Esophagus muscularis mucosa (tissue), 4 donors: ENCODE results near the gene GADL1. TPM values are rescaled to one million over a fixed set of nuclear protein-coding genes. Genes with fewer than 3 reads are reported as not detected.

Experiments used
- DNase-seq: peaks from one replicate; pipeline ENCODE4 v3.0.0-alpha.2; 2017; ENCODE audit errors: extremely low spot score
- H3K27ac ChIP-seq, 4 donors: fragments of 200-600 bp; sonication (generic); replicated peaks in 1 of 4; 1 replicate in 3 of 4; 2 replicates in 1 of 4; pipeline ENCODE4 v1.5.1; 2016 to 2019; ENCODE audit warnings: mild to moderate bottlenecking in 1 of 4
- H3K27me3 ChIP-seq, 4 donors: fragments of 200-600 bp; sonication (generic); one replicate each; pipeline versions ENCODE4 v1.5.1 to v1.6.0; 2016 to 2019
- H3K36me3 ChIP-seq, 4 donors: fragments of 200-600 bp; sonication (generic); one replicate each; pipeline ENCODE4 v1.5.1; 2016 to 2019
- H3K4me1 ChIP-seq, 4 donors: fragments of 200-600 bp; sonication (generic); one replicate each; pipeline ENCODE4 v1.5.1; 2016 to 2019
- H3K4me3 ChIP-seq, 4 donors: fragments of 200-600 bp; sonication (generic); 1 replicate in 2 of 4; 2 replicates in 2 of 4; pipeline ENCODE4 v1.5.1; 2016 to 2019; ENCODE audit warnings: mild to moderate bottlenecking in 4 of 4, moderate library complexity in 1 of 4
- H3K9me3 ChIP-seq, 4 donors: fragments of 200-600 bp; sonication (generic); 1 replicate in 3 of 4; 2 replicates in 1 of 4; pipeline ENCODE4 v1.5.1; 2016 to 2019
- EP300 ChIP-seq: sonication (generic); formaldehyde crosslinking; IDR thresholded peaks from one replicate; pipeline ENCODE4 v1.6.1; 2017; ENCODE audit warnings: antibody characterized with exemption
- POLR2A ChIP-seq: fragments of 450-650 bp; IDR thresholded peaks from one replicate; pipeline ENCODE4 v1.6.1; 2017; ENCODE audit warnings: antibody characterized with exemption, moderate library complexity, mild to moderate bottlenecking, low read depth
- POLR2AphosphoS5 ChIP-seq, 2 donors: sonication (generic); formaldehyde crosslinking; IDR thresholded peaks; one replicate each; pipeline ENCODE4 v1.6.1; 2017; ENCODE audit warnings: antibody characterized with exemption in 2 of 2
- WGBS: methylation state at CpG from one replicate; pipeline ENCODE4 v1.1.5; 2018; 5-methylcytosine and 5-hydroxymethylcytosine counted together
- intact Hi-C: fragments of 100-400 bp; cut with DNase I; formaldehyde crosslinking; loops from one replicate; pipeline ENCODE4 v1.15.1; 2023
- total RNA-seq, 4 donors: library from RNA; depleted of rRNA; stranded (reverse); fragments of >200 nt; gene quantifications; one replicate each; pipeline versions ENCODE4 v1.1.0 to v1.2.1, GENCODE V29; 2016
- TF ChIP-seq, protein P1 (sequence below), 3 experiments: fragments of 200-600 bp in 2 of 3; fragments of 450-650 bp in 1 of 3; sonication (generic) in 2 of 3; IDR thresholded peaks; one replicate each; pipeline ENCODE4 v1.5.1; 2017 to 2019; ENCODE audit warnings: antibody characterized with exemption in 3 of 3, mild to moderate bottlenecking in 2 of 3, moderate library complexity in 1 of 3

GADL1 gene
- total RNA-seq, 4 donors from 2014 or later: 1.7 to 4.6 (median 3.0) TPM

DNA sequence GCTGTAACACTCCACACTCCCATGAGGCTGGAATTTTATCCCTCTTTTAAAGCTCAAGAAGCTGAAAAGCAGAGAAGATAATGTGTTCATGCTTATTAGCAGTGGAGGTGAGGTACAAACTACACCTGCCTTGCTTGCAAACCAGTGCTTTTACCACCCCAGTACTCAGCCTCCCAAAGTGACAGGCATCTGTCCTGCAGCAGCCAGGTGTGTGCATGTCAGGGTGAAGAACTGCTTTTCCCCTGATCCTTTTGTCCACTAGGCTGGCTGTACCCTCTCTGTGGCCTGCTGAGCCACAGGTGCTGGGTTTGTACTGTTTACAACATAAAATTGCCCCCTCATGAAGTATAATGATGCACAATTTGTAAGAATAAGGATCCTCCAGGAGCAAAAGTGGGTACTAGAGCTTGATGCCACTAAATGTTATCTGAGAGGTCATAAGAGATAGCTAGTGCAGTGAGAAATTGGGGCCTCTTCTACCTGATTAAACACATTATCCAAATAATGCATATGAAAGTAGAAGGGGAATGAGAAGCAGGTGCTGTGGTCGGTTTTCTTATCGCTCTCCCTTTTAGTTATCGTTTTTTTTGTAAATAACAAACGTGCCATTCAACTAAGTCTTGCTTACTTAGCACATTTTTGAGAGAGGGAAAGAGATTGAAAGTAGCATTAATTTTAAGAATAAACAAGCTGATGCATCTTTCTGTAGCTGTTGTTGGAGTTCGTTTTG lies 39.2 kb upstream of the GADL1 start:
- TF ChIP-seq, protein P1, sequence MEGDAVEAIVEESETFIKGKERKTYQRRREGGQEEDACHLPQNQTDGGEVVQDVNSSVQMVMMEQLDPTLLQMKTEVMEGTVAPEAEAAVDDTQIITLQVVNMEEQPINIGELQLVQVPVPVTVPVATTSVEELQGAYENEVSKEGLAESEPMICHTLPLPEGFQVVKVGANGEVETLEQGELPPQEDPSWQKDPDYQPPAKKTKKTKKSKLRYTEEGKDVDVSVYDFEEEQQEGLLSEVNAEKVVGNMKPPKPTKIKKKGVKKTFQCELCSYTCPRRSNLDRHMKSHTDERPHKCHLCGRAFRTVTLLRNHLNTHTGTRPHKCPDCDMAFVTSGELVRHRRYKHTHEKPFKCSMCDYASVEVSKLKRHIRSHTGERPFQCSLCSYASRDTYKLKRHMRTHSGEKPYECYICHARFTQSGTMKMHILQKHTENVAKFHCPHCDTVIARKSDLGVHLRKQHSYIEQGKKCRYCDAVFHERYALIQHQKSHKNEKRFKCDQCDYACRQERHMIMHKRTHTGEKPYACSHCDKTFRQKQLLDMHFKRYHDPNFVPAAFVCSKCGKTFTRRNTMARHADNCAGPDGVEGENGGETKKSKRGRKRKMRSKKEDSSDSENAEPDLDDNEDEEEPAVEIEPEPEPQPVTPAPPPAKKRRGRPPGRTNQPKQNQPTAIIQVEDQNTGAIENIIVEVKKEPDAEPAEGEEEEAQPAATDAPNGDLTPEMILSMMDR (IDR thresholded peaks at IDR 0.05): no peak
- TF ChIP-seq POLR2A: no peak
- no peak for TF ChIP-seq POLR2AphosphoS5 (IDR thresholded peaks at IDR 0.05)
- no peak for TF ChIP-seq EP300
- H3K4me3 ChIP-seq: peak overlapping the region in 1 of 4 donors; percentile 24
- intact Hi-C loops: loop anchor here (5.0 kb wide), 1 partner anchor 161 kb away; no protein-coding TSS in a partner anchor
- no peak overlapping the region for H3K27ac ChIP-seq
- H3K36me3 ChIP-seq: no peaks in the 10 kb centered on the region
- no peaks in the 10 kb centered on the region for H3K27me3 ChIP-seq
- no peaks in the 10 kb centered on the region for H3K9me3 ChIP-seq
- no peak for DNase-seq
- 50% methylated on average over 5 of the region's 5 CpGs for WGBS
- peaks cover 0 to 12% (median 6%) of the 10 kb centered on the region in 4 donors for H3K4me1 ChIP-seq

DNA sequence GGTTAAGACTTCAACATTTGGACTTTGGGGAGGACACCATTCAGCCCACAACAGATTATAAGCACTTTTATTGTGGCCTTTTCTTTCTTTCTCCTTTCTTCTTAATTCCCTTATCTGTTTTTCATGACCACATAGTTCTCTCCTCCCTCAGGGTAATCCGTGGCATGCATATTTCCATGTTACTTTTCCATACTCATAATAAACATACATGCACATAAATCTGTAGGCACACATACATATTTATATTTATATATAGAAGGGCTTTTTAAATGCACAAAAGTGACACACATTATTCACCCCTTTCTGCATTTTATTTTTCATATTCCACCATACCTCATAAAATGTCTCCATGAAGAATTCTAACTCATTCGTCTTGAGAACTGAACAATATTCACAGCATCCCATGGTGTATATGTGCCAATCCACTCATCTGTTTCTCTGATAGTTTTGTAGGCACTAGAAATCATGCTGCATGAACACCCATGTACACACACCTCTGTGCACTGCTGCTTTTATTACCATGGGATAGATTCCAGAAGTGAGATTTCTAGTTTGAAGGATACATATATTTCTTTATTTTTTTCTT lies 38.1 kb upstream of the GADL1 start:
- intact Hi-C loops: loop anchor here (5.0 kb wide), 1 partner anchor 160 kb away; no protein-coding TSS in a partner anchor
- TF ChIP-seq POLR2A (no peak), POLR2AphosphoS5 (IDR thresholded peaks at IDR 0.05) (no peak), EP300 (no peak)
- TF ChIP-seq, protein P1 (IDR thresholded peaks at IDR 0.05): no peak
- DNase-seq: no peak
- peaks cover 0 to 12% (median 6%) of the 10 kb centered on the region in 4 donors for H3K4me1 ChIP-seq
- H3K27me3 ChIP-seq: no peaks in the 10 kb centered on the region
- no peaks in the 10 kb centered on the region for H3K9me3 ChIP-seq
- no peak overlapping the region for H3K27ac ChIP-seq
- H3K36me3 ChIP-seq: no peaks in the 10 kb centered on the region
- H3K4me3 ChIP-seq: no peak overlapping the region
- 41% methylated on average over 2 of the region's 2 CpGs for WGBS

DNA sequence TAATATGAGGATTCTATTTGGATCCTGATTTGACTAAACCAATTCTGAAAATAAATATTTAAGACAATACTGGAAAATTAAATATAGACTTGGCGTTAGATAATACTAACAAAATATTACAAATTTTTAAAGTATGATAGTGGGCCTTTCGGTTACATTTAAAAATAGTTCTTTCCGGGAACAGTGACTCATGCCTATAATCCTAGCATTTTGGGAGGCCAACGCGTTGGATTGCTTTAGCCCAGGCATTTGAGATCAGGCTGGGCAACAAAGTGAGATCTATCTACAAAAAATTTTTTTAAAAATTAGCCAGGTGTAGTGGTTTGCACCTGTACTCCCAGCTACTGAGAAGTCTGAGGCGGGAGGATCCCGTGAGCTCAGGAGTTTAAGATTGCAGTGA lies 30.3 kb upstream of the GADL1 start:
- Histone ChIP-seq H3K27ac (peak overlapping the region in 2 of 4 donors; percentile 52 to 58), H3K9me3 (no peaks in the 10 kb centered on the region), H3K4me1 (peaks cover 0 to 17% (median 9%) of the 10 kb centered on the region in 4 donors), H3K4me3 (no peak overlapping the region), H3K36me3 (no peaks in the 10 kb centered on the region), H3K27me3 (no peaks in the 10 kb centered on the region)
- TF ChIP-seq, protein P1 (IDR thresholded peaks at IDR 0.05): no peak
- TF ChIP-seq POLR2A (no peak), POLR2AphosphoS5 (IDR thresholded peaks at IDR 0.05) (peak in 1 of 2 donors; percentile 9)
- intact Hi-C loops: no loop called here
- DNase-seq: no peak
- WGBS: 52% methylated on average over 7 of the region's 7 CpGs

DNA sequence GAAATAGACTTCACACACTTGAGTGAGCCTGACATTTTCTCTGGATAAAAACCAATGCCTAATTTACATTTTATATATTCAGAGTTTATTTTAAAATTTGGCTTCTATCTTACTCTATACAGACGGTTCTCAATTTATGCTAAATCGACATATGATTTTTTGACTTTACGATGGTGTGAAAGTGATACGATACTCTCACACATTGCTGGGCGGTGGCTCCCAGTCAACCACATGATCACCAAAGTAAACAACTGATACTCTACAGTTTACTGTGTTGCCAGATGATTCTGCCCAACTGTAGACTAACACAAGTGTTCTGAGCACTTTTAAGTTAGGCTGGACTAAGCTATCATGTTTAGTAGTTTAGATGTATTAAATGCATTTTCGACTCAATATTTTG lies 25.1 kb upstream of the GADL1 start:
- Histone ChIP-seq H3K4me1 (peaks cover 0 to 8% (median 0%) of the 10 kb centered on the region in 4 donors), H3K27me3 (no peaks in the 10 kb centered on the region), H3K36me3 (no peaks in the 10 kb centered on the region), H3K4me3 (no peak overlapping the region), H3K9me3 (no peaks in the 10 kb centered on the region), H3K27ac (no peak overlapping the region)
- TF ChIP-seq POLR2AphosphoS5 (IDR thresholded peaks at IDR 0.05) (no peak), POLR2A (no peak), EP300 (no peak)
- TF ChIP-seq, protein P1 (IDR thresholded peaks at IDR 0.05): no peak
- no peak for DNase-seq
- intact Hi-C loops: no loop called here
- WGBS: 89% methylated on average over 6 of the region's 6 CpGs
